H1 (cell line): ENCODE measurements around the gene RAET1L. TPM values are rescaled to one million over a fixed set of nuclear protein-coding genes. Genes with fewer than 3 reads are reported as not detected.

Experiments
- CTCF ChIA-PET: fragments of 300-600 bp; sonication (Branson Sonifier 250); formaldehyde crosslinking; loops from one replicate; lab custom pipeline; 2021; ENCODE audit not compliant: partially characterized antibody; lab: Charles Lee
- POLR2A ChIA-PET: fragments of 300-600 bp; sonication (Branson Sonifier 250); formaldehyde crosslinking; loops from one replicate; lab custom pipeline; 2021; ENCODE audit warnings: inconsistent platforms; ENCODE audit not compliant: partially characterized antibody; lab: Charles Lee
- DNase-seq, 2 experiments: peaks; one replicate each; pipeline versions ENCODE4 v3.0.0 to v3.0.0-alpha.2; 2010 to 2022; ENCODE audit warnings: low spot score in 2 of 2, low read depth in 1 of 2, mixed read lengths in 1 of 2
- FAIRE-seq: peaks from 2 replicates; lab custom pipeline; 2011; peaks lifted over from hg19 to GRCh38; lab: Jason Lieb, UNC
- H2AFZ ChIP-seq: 2 replicates; pipeline ENCODE4 v1.8.1; 2012; ENCODE audit warnings: low read length, inconsistent platforms
- H2AK5ac ChIP-seq: 2 replicates; pipeline ENCODE4 v1.6.1; 2013; ENCODE audit warnings: low read depth, low read length
- H2BK120ac ChIP-seq: replicated peaks from 2 replicates; pipeline ENCODE3; 2013; ENCODE audit warnings: low read depth, low read length, inconsistent platforms
- H2BK12ac ChIP-seq: 2 replicates; pipeline ENCODE4 v1.6.1; 2013; ENCODE audit warnings: low read depth, low read length
- H2BK15ac ChIP-seq: 2 replicates; pipeline ENCODE4 v1.6.1; 2013; ENCODE audit warnings: low read length
- H2BK20ac ChIP-seq: 2 replicates; pipeline ENCODE4 v1.6.1; 2013; ENCODE audit warnings: low read length
- H2BK5ac ChIP-seq: 2 replicates; pipeline ENCODE4 v1.6.1; 2013; ENCODE audit warnings: low read depth, low read length
- H3K14ac ChIP-seq: 2 replicates; pipeline ENCODE4 v1.6.1; 2013; ENCODE audit warnings: inconsistent platforms; ENCODE audit not compliant: insufficient read length
- H3K18ac ChIP-seq: 2 replicates; pipeline ENCODE4 v1.6.1; 2013; ENCODE audit warnings: low read length; ENCODE audit errors: extremely low read depth
- H3K23ac ChIP-seq: 2 replicates; pipeline ENCODE4 v1.6.1; 2013; ENCODE audit warnings: inconsistent platforms; ENCODE audit not compliant: insufficient read length
- H3K23me2 ChIP-seq: 2 replicates; pipeline ENCODE4 v1.6.1; 2013; ENCODE audit warnings: low read depth, low read length
- H3K27ac ChIP-seq: 2 replicates; pipeline ENCODE4 v1.6.1; 2011; ENCODE audit warnings: low read depth, low read length, inconsistent platforms
- H3K27me3 ChIP-seq, 4 experiments: replicated peaks in 1 of 4; 1 replicate in 1 of 4; 2 replicates in 3 of 4; pipeline versions ENCODE4 v1.6.1 to v1.8.1; 2011 to 2013; ENCODE audit warnings: low read length in 3 of 4, mild to moderate bottlenecking in 3 of 4, inconsistent platforms in 2 of 4, mixed read lengths in 2 of 4, moderate library complexity in 1 of 4; ENCODE audit not compliant: control insufficient read depth in 3 of 4, insufficient read depth in 3 of 4; ENCODE audit errors: extremely low read depth in 1 of 4
- H3K36me3 ChIP-seq, 4 experiments: 2 replicates each; pipeline versions ENCODE4 v1.6.1 to v1.8.1; 2011 to 2013; ENCODE audit warnings: mild to moderate bottlenecking in 4 of 4, low read length in 3 of 4, moderate library complexity in 2 of 4, control low read depth in 1 of 4, inconsistent platforms in 1 of 4; ENCODE audit not compliant: insufficient read depth in 4 of 4, control insufficient read depth in 2 of 4
- H3K4ac ChIP-seq: replicated peaks from 2 replicates; pipeline ENCODE3; 2013; ENCODE audit warnings: low read length, low read depth, mixed read lengths, inconsistent platforms; ENCODE audit not compliant: insufficient read length
- H3K4me1 ChIP-seq, 4 experiments: replicated peaks in 1 of 4; 1 replicate in 1 of 4; 2 replicates in 3 of 4; pipeline versions ENCODE4 v1.6.1 to v1.8.1; 2011 to 2013; ENCODE audit warnings: low read length in 3 of 4, inconsistent platforms in 2 of 4, mixed read lengths in 1 of 4; ENCODE audit not compliant: insufficient read depth in 4 of 4, control insufficient read depth in 3 of 4
- H3K4me2 ChIP-seq, 2 experiments: 2 replicates each; pipeline versions ENCODE4 v1.6.1 to v1.8.1; 2011 to 2013; ENCODE audit warnings: low read depth in 2 of 2, low read length in 2 of 2, control low read depth in 1 of 2, inconsistent platforms in 1 of 2, mild to moderate bottlenecking in 1 of 2; ENCODE audit not compliant: insufficient read depth in 1 of 2
- H3K4me3 ChIP-seq, 4 experiments: fragments of 200-600, 300-600 bp in 1 of 4; sonication (generic), shearing (Covaris generic), sonication (Bioruptor Twin) in 1 of 4; 2 replicates each; pipeline versions ENCODE4 v1.5.1 to v1.8.1; 2011 to 2016; ENCODE audit warnings: low read length in 4 of 4, low read depth in 3 of 4, control low read depth in 2 of 4, inconsistent platforms in 2 of 4, mild to moderate bottlenecking in 2 of 4, mixed read lengths in 1 of 4, moderate library complexity in 1 of 4; ENCODE audit not compliant: insufficient read depth in 2 of 4; ENCODE audit errors: extremely low read depth in 1 of 4
- H3K56ac ChIP-seq: replicated peaks from 2 replicates; pipeline ENCODE3; 2013; ENCODE audit warnings: low read depth, mild to moderate bottlenecking, mixed read lengths, low read length, inconsistent platforms; ENCODE audit not compliant: insufficient read length
- H3K79me1 ChIP-seq: 2 replicates; pipeline ENCODE4 v1.6.1; 2013; ENCODE audit warnings: low read depth, low read length, control low read depth
- H3K79me2 ChIP-seq, 2 experiments: 2 replicates each; pipeline versions ENCODE4 v1.6.1 to v1.8.1; 2012 to 2013; ENCODE audit warnings: low read length in 2 of 2, mild to moderate bottlenecking in 2 of 2, inconsistent platforms in 1 of 2; ENCODE audit not compliant: insufficient read depth in 2 of 2, control insufficient read depth in 1 of 2
- H3K9ac ChIP-seq, 4 experiments: replicated peaks in 1 of 4; 1 replicate in 1 of 4; 2 replicates in 3 of 4; pipeline versions ENCODE4 v1.6.1 to v1.8.1; 2011 to 2013; ENCODE audit warnings: low read depth in 3 of 4, low read length in 3 of 4, control low read depth in 2 of 4, mild to moderate bottlenecking in 2 of 4, moderate library complexity in 2 of 4, inconsistent platforms in 1 of 4; ENCODE audit errors: extremely low read depth in 1 of 4
- H3K9me3 ChIP-seq, 2 experiments: 2 replicates each; pipeline versions ENCODE4 v1.6.1 to v1.8.1; 2012 to 2013; ENCODE audit warnings: mild to moderate bottlenecking in 2 of 2, moderate library complexity in 2 of 2, control low read depth in 1 of 2, inconsistent platforms in 1 of 2, low read depth in 1 of 2, low read length in 1 of 2, mixed read lengths in 1 of 2; ENCODE audit not compliant: insufficient read depth in 2 of 2
- H4K20me1 ChIP-seq, 2 experiments: replicated peaks in 1 of 2; 2 replicates each; pipeline versions ENCODE3 to v1.8.1; 2011 to 2013; ENCODE audit warnings: inconsistent platforms in 2 of 2, low read length in 2 of 2, mild to moderate bottlenecking in 1 of 2; ENCODE audit not compliant: insufficient read depth in 2 of 2, control insufficient read depth in 1 of 2
- H4K5ac ChIP-seq: 2 replicates; pipeline ENCODE4 v1.6.1; 2013; ENCODE audit warnings: low read length, low read depth, mixed read lengths, inconsistent platforms; ENCODE audit not compliant: insufficient read length
- H4K8ac ChIP-seq: 2 replicates; pipeline ENCODE4 v1.8.0; 2013; ENCODE audit warnings: mild to moderate bottlenecking, moderate library complexity, low read length, inconsistent platforms; ENCODE audit not compliant: insufficient read depth; ENCODE audit errors: extremely low read depth
- H4K91ac ChIP-seq: replicated peaks from 2 replicates; pipeline ENCODE3; 2013; ENCODE audit warnings: low read length, mixed read lengths, inconsistent platforms; ENCODE audit not compliant: insufficient read length
- CBX5 ChIP-seq: fragments of 300-800, 300-1000 bp; sonication (generic); IDR thresholded peaks from 2 replicates; pipeline ENCODE4 v1.7.1; 2016; ENCODE audit warnings: antibody characterized with exemption, low read length, low read depth
- FOSL1 ChIP-seq: IDR thresholded peaks from 2 replicates; pipeline ENCODE4 v1.6.1; 2011; ENCODE audit warnings: mild to moderate bottlenecking, low read depth, low read length, moderate library complexity; ENCODE audit not compliant: insufficient read depth
- GTF2F1 ChIP-seq: IDR thresholded peaks from 2 replicates; pipeline ENCODE4 v1.6.1; 2012; ENCODE audit warnings: low read depth, low read length, improper control_type of control experiment, borderline replicate concordance
- NRF1 ChIP-seq: IDR thresholded peaks from 2 replicates; pipeline ENCODE4 v1.6.1; 2011; ENCODE audit warnings: mild to moderate bottlenecking, low read depth, low read length, improper control_type of control experiment
- RBBP5 ChIP-seq: IDR thresholded peaks from 2 replicates; pipeline ENCODE4 v1.7.1; 2012; ENCODE audit warnings: low read depth, mild to moderate bottlenecking, inconsistent platforms, low read length, moderate library complexity, borderline replicate concordance
- SP4 ChIP-seq: IDR thresholded peaks from 2 replicates; pipeline ENCODE4 v1.6.1; 2012; ENCODE audit warnings: low read length, inconsistent platforms
- WGBS, 2 experiments: shearing (Covaris generic) in 1 of 2; methylation state at CpG; one replicate each; pipeline versions ENCODE4 v1.1.6 to v1.1.7; 2013 to 2015; ENCODE audit warnings: low lambda C conversion rate in 2 of 2, mixed read lengths in 2 of 2, inconsistent platforms in 1 of 2, low coverage in 1 of 2, missing lambda C conversion rate in 1 of 2; ENCODE audit not compliant: insufficient replicate concordance in 2 of 2, insufficient coverage in 1 of 2, insufficient read length in 1 of 2; ENCODE audit errors: extremely low coverage in 1 of 2, missing lambda C conversion rate in 1 of 2; 5-methylcytosine and 5-hydroxymethylcytosine counted together
- polyA plus RNA-seq, 7 experiments: library from polyadenylated mRNA; depleted of rRNA in 3 of 7; stranded (reverse) in 5 of 7; unstranded in 2 of 7; fragments of >200 nt in 5 of 7; fragments of 200-250 nt in 2 of 7; gene quantifications; 1 replicate in 5 of 7; 2 replicates in 1 of 7; 4 replicates in 1 of 7; pipeline versions ENCODE4 v1.2.1 to v1.2.3, GENCODE V29; 2011 to 2013; ENCODE audit warnings: missing spikeins in 2 of 7, mixed read lengths in 2 of 7
- total RNA-seq: library from RNA; stranded (reverse); fragmentation: NEBNext Ultra II Directional; extraction: Animal tissue kit (Norgen Biotek cat#: 25700); gene quantifications from 2 replicates; pipeline ENCODE4 v1.2.1, GENCODE V29; 2021

Gene RAET1L
- total and polyA plus RNA-seq, 2 of the 8 experiments (the other 6 are each of a cell fraction or from before 2014, with no cell fraction given), result not detected

- H3K79me1 ChIP-seq, result no peaks in the 10 kb centered on the region
- H2AFZ ChIP-seq, result no peak overlapping the region
- H3K27ac ChIP-seq, result no peak overlapping the region
- no peak overlapping the region for H2BK12ac ChIP-seq
- H3K14ac ChIP-seq, result no peak overlapping the region
- H3K27me3 ChIP-seq, result peaks cover 26 to 61% (median 46%) of the 10 kb centered on the region in 4 experiments
- FAIRE-seq, result no peak
- no peak overlapping the region for H4K91ac ChIP-seq
- WGBS, 2 experiments, result 85% methylated on average over 2 of the region's 2 CpGs; no CpG with 5 or more reads in 1 of the 2 experiments
- H3K23me2 ChIP-seq, result no peaks in the 10 kb centered on the region; the same call in 1 of the 2 replicates
- H3K36me3 ChIP-seq, result no peaks in the 10 kb centered on the region
- POLR2A ChIA-PET, result no interaction called here
- no peak overlapping the region for H2BK120ac ChIP-seq
- no peak overlapping the region for H2BK20ac ChIP-seq
- no peak overlapping the region for H3K9ac ChIP-seq
- H4K5ac ChIP-seq, result no peak overlapping the region
- H2BK5ac ChIP-seq, result no peak overlapping the region
- H2BK15ac ChIP-seq, result no peak overlapping the region
- H2AK5ac ChIP-seq, result no peak overlapping the region
- H3K18ac ChIP-seq, result no peak overlapping the region
- CTCF ChIA-PET, result interaction anchor here (1.2 to 1.4 kb wide), 2 partner anchors 8 to 40 kb away, joined by 3 to 5 read pairs; no protein-coding TSS in a partner anchor
- H3K79me2 ChIP-seq, result no peaks in the 10 kb centered on the region
- no peak overlapping the region for H3K4me3 ChIP-seq
- DNase-seq, result no peak
- H3K23ac ChIP-seq, result no peak overlapping the region
- H3K56ac ChIP-seq, result no peak overlapping the region
- H4K8ac ChIP-seq, result no peak overlapping the region
- no peak overlapping the region for H3K4me2 ChIP-seq
- H3K9me3 ChIP-seq, result no peaks in the 10 kb centered on the region
- H4K20me1 ChIP-seq, result peaks cover 7 to 8% of the 10 kb centered on the region in 2 experiments
- peaks cover 0 to 12% (median 9%) of the 10 kb centered on the region in 4 experiments; a peak in 5 of 7 replicates for H3K4me1 ChIP-seq
- H3K4ac ChIP-seq, result no peak overlapping the region
- TF ChIP-seq SP4 (no peak), GTF2F1 (no peak), NRF1 (no peak), CBX5 (no peak), FOSL1 (no peak), RBBP5 (no peak)
Observed at GRCh38 chr6:149969635-149970034, 55.7 kb downstream of the RAET1L start.
